Hepatocyte (in vitro differentiated cells): ENCODE results near the gene FBXO38. TPM values are rescaled to one million over a fixed set of nuclear protein-coding genes. Genes with fewer than 3 reads are reported as not detected.
A peak's percentile ranks its signal among the peaks of the same experiment; 100 is the strongest.

ENCODE experiments used
- DNase-seq: peaks from one replicate; pipeline ENCODE4 v3.0.0-alpha.2; 2016; ENCODE audit warnings: low spot score
- H2AFZ ChIP-seq: fragments of 200-600 bp; sonication (generic); 2 replicates; pipeline ENCODE4 v1.6.0; 2016; ENCODE audit warnings: antibody characterized with exemption, mild to moderate bottlenecking
- H3K27ac ChIP-seq: fragments of 200-600 bp; sonication (generic); 2 replicates; pipeline ENCODE4 v1.5.1; 2016; ENCODE audit warnings: mild to moderate bottlenecking
- H3K27me3 ChIP-seq: fragments of 200-600 bp; sonication (generic); 2 replicates; pipeline ENCODE4 v1.6.1; 2016
- H3K36me3 ChIP-seq: fragments of 200-600 bp; sonication (generic); replicated peaks from 2 replicates; pipeline ENCODE4 v1.5.1; 2016; ENCODE audit warnings: low read depth; ENCODE audit not compliant: insufficient read depth
- H3K4me1 ChIP-seq: fragments of 200-600 bp; sonication (generic); 2 replicates; pipeline ENCODE4 v1.5.1; 2016; ENCODE audit warnings: mild to moderate bottlenecking, moderate library complexity; ENCODE audit not compliant: insufficient read depth
- H3K4me2 ChIP-seq: fragments of 200-600 bp; sonication (generic); 2 replicates; pipeline ENCODE4 v1.6.0; 2016
- H3K4me3 ChIP-seq: fragments of 200-600 bp; sonication (generic); 2 replicates; pipeline ENCODE4 v1.5.1; 2016; ENCODE audit warnings: mild to moderate bottlenecking
- H3K79me2 ChIP-seq: fragments of 200-600 bp; sonication (generic); 2 replicates; pipeline ENCODE4 v1.6.0; 2017; ENCODE audit warnings: mild to moderate bottlenecking
- H3K9me2 ChIP-seq: fragments of 200-600 bp; sonication (generic); replicated peaks from 2 replicates; pipeline ENCODE4 v1.6.0; 2017; ENCODE audit warnings: mild to moderate bottlenecking; ENCODE audit not compliant: insufficient read depth
- H3K9me3 ChIP-seq: fragments of 200-600 bp; sonication (generic); 2 replicates; pipeline ENCODE4 v1.5.1; 2016; ENCODE audit warnings: low read depth, mild to moderate bottlenecking
- H4K20me1 ChIP-seq: fragments of 200-600 bp; sonication (generic); 2 replicates; pipeline ENCODE4 v1.6.0; 2016; ENCODE audit warnings: mild to moderate bottlenecking; ENCODE audit not compliant: insufficient read depth, poor library complexity, severe bottlenecking
- CTCF ChIP-seq: fragments of 200-600 bp; sonication (generic); IDR thresholded peaks from 2 replicates; pipeline ENCODE4 v1.5.1; 2016; ENCODE audit warnings: antibody characterized with exemption, mild to moderate bottlenecking; ENCODE audit not compliant: poor library complexity
- EZH2 ChIP-seq: fragments of 200-600 bp; sonication (generic); IDR thresholded peaks from 2 replicates; pipeline ENCODE4 v1.6.1; 2016; ENCODE audit warnings: antibody characterized with exemption, mild to moderate bottlenecking, borderline replicate concordance
- EZH2phosphoT487 ChIP-seq: fragments of 200-600 bp; sonication (generic); IDR thresholded peaks from one replicate; pipeline ENCODE4 v1.6.1; 2018; ENCODE audit warnings: antibody characterized with exemption, mild to moderate bottlenecking, low read depth, moderate library complexity; ENCODE audit not compliant: unreplicated experiment, severe bottlenecking
- WGBS: methylation state at CpG from one replicate; pipeline ENCODE4 v1.1.6; 2016; ENCODE audit warnings: low lambda C conversion rate; ENCODE audit errors: missing lambda C conversion rate; 5-methylcytosine and 5-hydroxymethylcytosine counted together
- polyA plus RNA-seq: library from polyadenylated mRNA; unstranded; fragments of >200 nt; fragmentation: Nextera tagmentation; extraction: Ambion mirVana; gene quantifications from 2 replicates; pipeline ENCODE4 v1.2.1, GENCODE V29; 2016
- total RNA-seq: library from RNA; depleted of rRNA; stranded (reverse); fragments of >200 nt; gene quantifications from 2 replicates; pipeline ENCODE4 v1.2.3, GENCODE V29; 2014

The FBXO38 gene
- total RNA-seq (35.7 and 48.1 TPM in 2 replicates), polyA plus RNA-seq (17.9 and 19.8 TPM in 2 replicates)

DNA sequence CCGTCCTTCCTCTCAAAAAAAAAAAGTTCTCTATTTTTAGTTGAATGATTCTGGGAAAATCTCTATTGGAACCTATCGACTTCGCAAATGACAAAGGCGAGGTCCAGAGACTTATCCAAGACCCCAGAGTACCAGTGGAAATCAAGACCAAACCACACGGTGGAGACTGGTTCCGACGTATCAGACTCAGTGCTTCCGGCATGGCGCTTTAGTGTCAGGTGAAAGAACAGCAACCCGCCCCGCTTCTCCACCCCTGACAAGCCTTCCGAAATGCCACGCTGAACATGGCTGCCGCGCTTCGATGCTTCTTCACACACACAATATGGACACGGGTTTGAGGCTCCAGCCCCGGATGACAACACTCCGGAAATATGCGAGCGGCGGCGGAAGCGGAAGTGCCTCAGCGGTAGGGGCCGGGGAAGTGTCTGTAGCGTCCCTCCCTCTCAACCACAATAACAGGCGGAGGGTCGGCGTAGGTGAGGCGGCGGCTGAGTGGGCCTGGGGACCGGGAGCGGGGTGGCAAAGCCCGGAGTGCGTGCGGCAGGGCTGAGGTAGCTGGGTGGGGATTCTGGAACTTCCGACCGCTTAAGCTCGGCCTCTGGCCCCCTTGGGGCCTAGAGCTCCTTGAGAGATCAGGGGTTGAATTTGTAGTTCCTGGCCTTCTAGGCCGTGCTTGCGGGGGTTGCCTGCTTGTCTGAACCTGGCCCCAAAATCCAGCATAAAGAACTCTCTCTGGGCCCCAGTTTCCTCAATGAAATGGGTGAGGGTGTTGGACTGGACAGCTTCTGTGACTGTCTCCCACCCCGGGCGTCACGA lies at the start of gene FBXO38:
TSS of gene FBXO38 (plus strand) at position 395 of the 816 bp plus-strand sequence. CDS start 10,819 bp downstream, outside the sequence.
- H3K36me3 ChIP-seq, result no peaks in the 10 kb centered on the region
- peak; percentile 97 for DNase-seq
- H3K4me3 ChIP-seq, result peak within 1 kb of the TSS; percentile 44
- peaks cover 28% of the 10 kb centered on the region for H3K4me1 ChIP-seq
- H3K27ac ChIP-seq, result peak within 1 kb of the TSS; percentile 95
- WGBS, result under 1% methylated on average over 44 of the region's 45 CpGs
- H3K9me2 ChIP-seq, result no peaks in the 10 kb centered on the region
- peak; percentile 21 for TF ChIP-seq CTCF
- no peak for TF ChIP-seq EZH2phosphoT487
- H3K79me2 ChIP-seq, result peaks cover 51% of the 10 kb centered on the region
- H3K4me2 ChIP-seq, result peak within 1 kb of the TSS; percentile 91
- peak within 1 kb of the TSS; percentile 67 for H2AFZ ChIP-seq
- H3K27me3 ChIP-seq, result no peaks in the 10 kb centered on the region
- peaks cover 25% of the 10 kb centered on the region for H4K20me1 ChIP-seq
- H3K9me3 ChIP-seq, result no peaks in the 10 kb centered on the region

DNA sequence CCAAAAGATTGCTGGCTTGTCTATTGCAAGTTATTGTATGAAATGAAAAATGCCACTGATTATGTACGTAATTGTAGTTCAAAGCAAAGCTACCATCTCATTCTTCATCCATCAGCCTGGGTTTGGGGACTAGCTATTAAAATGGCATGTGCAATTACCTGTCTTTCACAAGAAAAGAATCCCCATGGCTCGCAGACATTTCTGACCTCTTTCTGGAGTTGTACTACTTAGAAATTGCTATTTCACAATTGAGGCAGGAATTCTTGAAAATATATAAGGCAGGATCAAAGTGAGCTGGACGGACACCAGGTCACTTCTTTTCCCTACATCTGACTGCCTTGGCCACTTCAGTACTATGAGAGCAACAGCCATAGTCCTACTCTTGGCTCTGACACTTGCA lies 48.5 kb upstream of the FBXO38 start, which contains the start of gene SPINK9:
TSS of gene SPINK9 (plus strand) at position 301 of the 400 bp plus-strand sequence. CDS start at position 356, 55 bp downstream.
- H3K27me3 ChIP-seq, result no peaks in the 10 kb centered on the region
- no peaks in the 10 kb centered on the region for H3K9me2 ChIP-seq
- no peaks in the 10 kb centered on the region for H3K9me3 ChIP-seq
- H2AFZ ChIP-seq, result no peak within 1 kb of the TSS
- H4K20me1 ChIP-seq, result no peaks in the 10 kb centered on the region
- H3K36me3 ChIP-seq, result no peaks in the 10 kb centered on the region
- WGBS, result 90% methylated on average over 3 of the region's 3 CpGs
- no peak within 1 kb of the TSS for H3K4me2 ChIP-seq
- H3K27ac ChIP-seq, result no peak within 1 kb of the TSS
- no peak within 1 kb of the TSS for H3K4me3 ChIP-seq
- no peak for DNase-seq
- TF ChIP-seq EZH2, result no peak
- TF ChIP-seq EZH2phosphoT487, result no peak
- TF ChIP-seq CTCF, result no peak
- H3K4me1 ChIP-seq, result no peaks in the 10 kb centered on the region
- no peaks in the 10 kb centered on the region for H3K79me2 ChIP-seq

- DNase-seq, result no peak
- H3K4me3 ChIP-seq, result no peak overlapping the region
- 66% methylated on average over 3 of the region's 3 CpGs for whole genome bisulfite sequencing
- H3K79me2 ChIP-seq, result no peaks in the 10 kb centered on the region
- no peaks in the 10 kb centered on the region for H3K36me3 ChIP-seq
- no peaks in the 10 kb centered on the region for H3K4me1 ChIP-seq
- H2AFZ ChIP-seq, result no peak overlapping the region
- no peak overlapping the region for H3K4me2 ChIP-seq
- H3K9me2 ChIP-seq, result no peaks in the 10 kb centered on the region
- no peaks in the 10 kb centered on the region for H4K20me1 ChIP-seq
- no peaks in the 10 kb centered on the region for H3K9me3 ChIP-seq
- no peak overlapping the region for H3K27ac ChIP-seq
- H3K27me3 ChIP-seq, result no peaks in the 10 kb centered on the region
- TF ChIP-seq EZH2phosphoT487 (no peak), EZH2 (no peak)
Measured at GRCh38 chr5:148336704-148337435, 46.9 kb upstream of the FBXO38 start.
